GM12878 (cell line): ENCODE results near the gene ZDHHC7. TPM values are rescaled to one million over a fixed set of nuclear protein-coding genes. Genes with fewer than 3 reads are reported as not detected.

Experiments used
- CBX3 ChIP-seq: fragments of 200-600 bp; sonication (generic); IDR thresholded peaks from 2 replicates; pipeline ENCODE4 v1.6.1; 2016; ENCODE audit warnings: low read depth, borderline replicate concordance
- CEBPB ChIP-seq, 2 experiments: fragments of 150-350 bp in 1 of 2; IDR thresholded peaks; 2 replicates each; pipeline ENCODE4 v1.6.1; 2012 to 2014; ENCODE audit warnings: low read depth in 2 of 2, low read length in 2 of 2, borderline replicate concordance in 1 of 2, inconsistent platforms in 1 of 2
- DPF2 ChIP-seq: fragments of 450-650 bp; IDR thresholded peaks from 2 replicates; pipeline ENCODE4 v1.6.1; 2017; ENCODE audit warnings: mild to moderate bottlenecking
- E2F4 ChIP-seq: IDR thresholded peaks from 2 replicates; pipeline ENCODE4 v1.6.1; 2012; ENCODE audit warnings: low read depth, low read length, improper control_type of control experiment
- E2F8 ChIP-seq: fragments of 450-650 bp; IDR thresholded peaks from 2 replicates; pipeline ENCODE4 v1.6.1; 2018; ENCODE audit warnings: mild to moderate bottlenecking, low read depth, moderate library complexity; ENCODE audit not compliant: partially characterized antibody
- E4F1 ChIP-seq: fragments of 450-650 bp; IDR thresholded peaks from 2 replicates; pipeline ENCODE4 v1.6.1; 2018; ENCODE audit warnings: borderline replicate concordance, mild to moderate bottlenecking; ENCODE audit not compliant: partially characterized antibody
- ELK1 ChIP-seq: IDR thresholded peaks from 2 replicates; pipeline ENCODE4 v1.6.1; 2012; ENCODE audit warnings: low read depth, low read length, improper control_type of control experiment
- ESRRA ChIP-seq: IDR thresholded peaks from 2 replicates; pipeline ENCODE4 v1.6.1; 2012; ENCODE audit warnings: mild to moderate bottlenecking, low read length, improper control_type of control experiment
- GATAD2B ChIP-seq: fragments of 450-650 bp; conservative IDR thresholded peaks from 2 replicates; pipeline ENCODE4 v1.6.1; 2017; ENCODE audit warnings: low read depth, mild to moderate bottlenecking, moderate library complexity
- JUND ChIP-seq: IDR thresholded peaks from 2 replicates; pipeline ENCODE4 v1.6.1; 2012; ENCODE audit warnings: low read depth, mild to moderate bottlenecking, low read length, improper control_type of control experiment, moderate library complexity
- RUNX3 ChIP-seq: IDR thresholded peaks from 2 replicates; pipeline ENCODE4 v1.6.1; 2012; ENCODE audit warnings: low read length, inconsistent platforms
- SP1 ChIP-seq: IDR thresholded peaks from one replicate; pipeline ENCODE4 v1.6.1; 2011; ENCODE audit warnings: low read depth, low read length
- USF1 ChIP-seq: IDR thresholded peaks from 2 replicates; pipeline ENCODE4 v1.6.1; 2011; ENCODE audit warnings: borderline replicate concordance, low read depth, mild to moderate bottlenecking, moderate library complexity, mixed read lengths, low read length; ENCODE audit not compliant: insufficient read depth; ENCODE audit errors: extremely low read length
- ZBTB11 ChIP-seq: fragments of 450-650 bp; formaldehyde crosslinking; IDR thresholded peaks from 2 replicates; pipeline ENCODE4 v1.5.0; 2022; ENCODE audit warnings: mild to moderate bottlenecking, missing genetic modification characterization
- ZZZ3 ChIP-seq: IDR thresholded peaks from 2 replicates; pipeline ENCODE4 v1.6.1; 2011; ENCODE audit warnings: low read depth; ENCODE audit not compliant: control insufficient read depth, insufficient read length
- polyA plus RNA-seq, 11 experiments: library from polyadenylated mRNA; depleted of rRNA in 4 of 11; unstranded in 6 of 11; stranded (reverse) in 5 of 11; fragments of >200 nt; fragmentation: Nextera tagmentation in 4 of 11; fragmentation: Illumina TruSeq in 1 of 11; extraction: Ambion mirVana in 4 of 11; extraction: Trizol in 1 of 11; gene quantifications; 1 replicate in 1 of 11; 2 replicates in 10 of 11; pipeline versions ENCODE4 v1.2.1 to v1.2.3, GENCODE V29; 2011 to 2016; ENCODE audit warnings: inconsistent platforms in 2 of 11, missing spikeins in 2 of 11, low read depth in 1 of 11
- total RNA-seq, 4 experiments: library from RNA; depleted of rRNA in 3 of 4; stranded (reverse); fragments of >200 nt in 3 of 4; fragmentation: Illumina TruSeq in 1 of 4; extraction: Trizol in 1 of 4; gene quantifications; 2 replicates each; pipeline versions ENCODE4 v1.2.1 to v1.2.3, GENCODE V29; 2013 to 2021

Gene ZDHHC7
- total and polyA plus RNA-seq, 10 of the 15 experiments (the other 5 are each of a cell fraction or from before 2014, with no cell fraction given): 0.87 to 26.0 (median 20.0) TPM

- TF ChIP-seq E2F8 (peak; percentile 85), RUNX3 (peak; percentile 24; the same call in 1 of the 2 replicates), E4F1 (no peak), CBX3 (no peak), JUND (no peak), E2F4 (no peak), ZZZ3 (no peak), USF1 (no peak), DPF2 (peak; percentile 67), ELK1 (0 out of 2 replicates have a peak, but pooled peaks have one; percentile 42), SP1 (peak; percentile 15), GATAD2B (no peak), CEBPB (IDR thresholded peaks at IDR 0.05; ENCODE audit: borderline replicate concordance in 1 of 2, low read depth in 2 of 2, low read length in 2 of 2) (no peak), ZBTB11 (no peak; the same call in none of the 2 replicates), ESRRA (no peak)
These were observed at the start of gene ZDHHC7 (continued) for GRCh38 chr16:85010931-85011845.
